ENCODE data around the gene ASXL2.
A peak's percentile ranks its signal among the peaks of the same experiment; 100 is the strongest.

Gene ASXL2

DNA sequence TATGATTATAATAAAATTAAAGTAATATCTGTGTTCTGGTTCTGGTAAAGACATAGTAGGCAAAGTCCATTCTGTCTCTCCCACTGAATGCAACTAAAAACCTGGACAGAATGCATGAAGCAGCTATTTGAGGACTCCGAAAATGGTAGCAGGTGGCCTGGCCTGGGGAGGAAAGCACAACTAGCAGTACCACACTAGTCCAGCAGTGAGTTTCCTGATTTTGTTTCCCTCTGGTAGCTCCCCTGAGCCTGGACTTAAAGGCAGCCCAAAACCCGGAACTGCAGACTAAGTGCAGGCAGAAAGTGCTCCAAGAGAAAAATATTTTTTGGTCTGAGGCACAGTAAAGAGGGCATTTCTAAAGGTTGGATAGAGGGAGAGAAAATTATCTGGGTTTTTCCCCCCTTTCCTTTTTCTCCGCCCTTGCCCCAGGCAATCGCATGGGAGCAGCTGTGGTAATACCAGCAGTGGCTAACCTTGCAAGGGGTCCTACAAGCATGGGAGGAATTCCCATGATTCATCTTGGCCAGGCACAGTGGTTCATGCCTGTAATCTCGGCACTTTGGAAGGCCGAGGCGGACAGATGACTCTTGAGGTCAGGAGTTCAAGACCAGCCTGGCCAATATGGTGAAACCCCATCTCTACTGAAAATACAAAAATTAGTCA, 32.3 kb downstream of the ASXL2 start:
- H3K9ac ChIP-seq (ENCODE audit: low read depth, low read length, poor library complexity, severe bottlenecking): no peak overlapping the region
- peaks cover 42% of the 10 kb centered on the region; the same call in 1 of the 2 replicates for H3K79me2 ChIP-seq (ENCODE audit: insufficient read depth, low read length)
- TF ChIP-seq, protein P1, sequence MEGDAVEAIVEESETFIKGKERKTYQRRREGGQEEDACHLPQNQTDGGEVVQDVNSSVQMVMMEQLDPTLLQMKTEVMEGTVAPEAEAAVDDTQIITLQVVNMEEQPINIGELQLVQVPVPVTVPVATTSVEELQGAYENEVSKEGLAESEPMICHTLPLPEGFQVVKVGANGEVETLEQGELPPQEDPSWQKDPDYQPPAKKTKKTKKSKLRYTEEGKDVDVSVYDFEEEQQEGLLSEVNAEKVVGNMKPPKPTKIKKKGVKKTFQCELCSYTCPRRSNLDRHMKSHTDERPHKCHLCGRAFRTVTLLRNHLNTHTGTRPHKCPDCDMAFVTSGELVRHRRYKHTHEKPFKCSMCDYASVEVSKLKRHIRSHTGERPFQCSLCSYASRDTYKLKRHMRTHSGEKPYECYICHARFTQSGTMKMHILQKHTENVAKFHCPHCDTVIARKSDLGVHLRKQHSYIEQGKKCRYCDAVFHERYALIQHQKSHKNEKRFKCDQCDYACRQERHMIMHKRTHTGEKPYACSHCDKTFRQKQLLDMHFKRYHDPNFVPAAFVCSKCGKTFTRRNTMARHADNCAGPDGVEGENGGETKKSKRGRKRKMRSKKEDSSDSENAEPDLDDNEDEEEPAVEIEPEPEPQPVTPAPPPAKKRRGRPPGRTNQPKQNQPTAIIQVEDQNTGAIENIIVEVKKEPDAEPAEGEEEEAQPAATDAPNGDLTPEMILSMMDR (conservative IDR thresholded peaks at IDR 0.05; ENCODE audit: low read length): no peak
- no peak for TF ChIP-seq EZH2phosphoT487 (IDR thresholded peaks at IDR 0.05; ENCODE audit: borderline replicate concordance)
- peaks cover 5% of the 10 kb centered on the region for H3K4me1 ChIP-seq (ENCODE audit: insufficient read depth, low read length, poor library complexity, severe bottlenecking)
- H3K27me3 ChIP-seq (ENCODE audit: insufficient read depth, low read length, poor library complexity, severe bottlenecking): no peaks in the 10 kb centered on the region
- H3K4me3 ChIP-seq (ENCODE audit: low read length, poor library complexity, severe bottlenecking): no peak overlapping the region
- H3K9me3 ChIP-seq (ENCODE audit: insufficient read depth, low read depth, low read length): no peaks in the 10 kb centered on the region
- H3K9me2 ChIP-seq (replicated peaks; ENCODE audit: low read depth, low read length): no peaks in the 10 kb centered on the region
- H3K36me3 ChIP-seq (ENCODE audit: insufficient read depth, low read length): peaks cover 22% of the 10 kb centered on the region; the same call in 1 of the 2 replicates
- H4K20me1 ChIP-seq (ENCODE audit: insufficient read depth, low read length, poor library complexity, severe bottlenecking): no peaks in the 10 kb centered on the region
- H3F3A ChIP-seq (ENCODE audit: low read depth): no peaks in the 10 kb centered on the region
- H2AFZ ChIP-seq (ENCODE audit: low read length): no peak overlapping the region
- no peak overlapping the region for H3K4me2 ChIP-seq (ENCODE audit: low read depth, low read length, poor library complexity, severe bottlenecking)

DNA sequence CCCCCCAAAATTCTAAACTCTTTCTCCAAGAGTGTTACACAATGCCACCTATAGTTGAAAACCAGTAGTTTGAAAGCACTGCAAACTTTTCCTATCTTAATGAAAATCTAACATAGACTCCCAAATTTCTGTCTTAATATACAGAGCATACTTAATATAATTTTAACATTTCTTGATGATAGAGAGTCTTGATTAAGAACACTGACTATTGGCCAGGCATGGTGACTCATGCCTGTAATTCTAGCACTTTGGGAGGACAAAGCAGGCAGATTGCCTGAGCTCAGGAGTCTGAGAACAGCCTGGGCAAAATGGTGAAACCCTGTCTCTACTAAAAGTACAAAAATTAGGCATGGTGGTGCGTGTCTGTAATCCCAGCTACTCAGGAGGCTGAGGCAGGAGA, 34.2 kb downstream of the ASXL2 start:
- Histone ChIP-seq H2AFZ (ENCODE audit: low read length) (no peak overlapping the region), H3K36me3 (ENCODE audit: insufficient read depth, low read length) (peaks cover 31% of the 10 kb centered on the region; the same call in 1 of the 2 replicates), H3K79me2 (ENCODE audit: insufficient read depth, low read length) (peaks cover 38% of the 10 kb centered on the region; the same call in 1 of the 2 replicates)

DNA sequence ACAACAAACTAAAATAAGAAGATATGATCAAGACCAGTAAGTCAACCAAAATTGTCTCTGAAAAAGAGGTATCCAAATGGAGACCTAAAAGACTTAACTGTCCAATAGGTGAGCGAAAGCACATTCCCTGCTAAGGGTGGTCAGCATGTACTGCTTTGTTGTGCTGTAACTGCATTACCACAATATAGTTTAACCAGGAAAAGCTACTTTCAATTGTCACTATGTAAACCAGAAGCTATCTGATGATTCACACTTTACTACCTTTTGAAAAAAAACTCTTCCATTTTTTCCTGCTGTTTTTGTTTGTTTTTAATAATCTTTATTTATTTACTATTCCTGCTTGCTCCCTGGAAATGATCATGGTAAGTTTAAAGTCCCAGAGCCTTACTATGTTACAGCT, 36.1 kb downstream of the ASXL2 start:
- Histone ChIP-seq H3K4me2 (ENCODE audit: low read depth, low read length, poor library complexity, severe bottlenecking) (no peak overlapping the region), H3K9me3 (ENCODE audit: insufficient read depth, low read depth, low read length) (no peaks in the 10 kb centered on the region), H3K4me3 (ENCODE audit: low read length, poor library complexity, severe bottlenecking) (no peak overlapping the region), H3K36me3 (ENCODE audit: insufficient read depth, low read length) (peaks cover 34% of the 10 kb centered on the region; the same call in 1 of the 2 replicates), H3K79me2 (ENCODE audit: insufficient read depth, low read length) (peaks cover 31% of the 10 kb centered on the region; the same call in 1 of the 2 replicates), H2AFZ (ENCODE audit: low read length) (no peak overlapping the region), H3K9me2 (replicated peaks; ENCODE audit: low read depth, low read length) (no peaks in the 10 kb centered on the region), H4K20me1 (ENCODE audit: insufficient read depth, low read length, poor library complexity, severe bottlenecking) (no peaks in the 10 kb centered on the region), H3F3A (ENCODE audit: low read depth) (no peaks in the 10 kb centered on the region), H3K27me3 (ENCODE audit: insufficient read depth, low read length, poor library complexity, severe bottlenecking) (no peaks in the 10 kb centered on the region), H3K9ac (ENCODE audit: low read depth, low read length, poor library complexity, severe bottlenecking) (no peak overlapping the region), H3K4me1 (ENCODE audit: insufficient read depth, low read length, poor library complexity, severe bottlenecking) (peaks cover 10% of the 10 kb centered on the region)
- TF ChIP-seq, protein P1 (conservative IDR thresholded peaks at IDR 0.05; ENCODE audit: low read length): no peak
- TF ChIP-seq EZH2phosphoT487 (IDR thresholded peaks at IDR 0.05; ENCODE audit: borderline replicate concordance): no peak

More for the DNA sequence above, 34.2 kb downstream of the ASXL2 start:
- H3K4me3 ChIP-seq (ENCODE audit: low read length, poor library complexity, severe bottlenecking): no peak overlapping the region
- no peak overlapping the region for H3K4me2 ChIP-seq (ENCODE audit: low read depth, low read length, poor library complexity, severe bottlenecking)
- no peaks in the 10 kb centered on the region for H3K9me2 ChIP-seq (replicated peaks; ENCODE audit: low read depth, low read length)
- no peaks in the 10 kb centered on the region for H3K27me3 ChIP-seq (ENCODE audit: insufficient read depth, low read length, poor library complexity, severe bottlenecking)
- no peak overlapping the region for H3K9ac ChIP-seq (ENCODE audit: low read depth, low read length, poor library complexity, severe bottlenecking)
- peaks cover 4% of the 10 kb centered on the region for H3K4me1 ChIP-seq (ENCODE audit: insufficient read depth, low read length, poor library complexity, severe bottlenecking)
- no peaks in the 10 kb centered on the region for H4K20me1 ChIP-seq (ENCODE audit: insufficient read depth, low read length, poor library complexity, severe bottlenecking)
- no peaks in the 10 kb centered on the region for H3K9me3 ChIP-seq (ENCODE audit: insufficient read depth, low read depth, low read length)
- TF ChIP-seq EZH2phosphoT487 (IDR thresholded peaks at IDR 0.05; ENCODE audit: borderline replicate concordance): no peak
- TF ChIP-seq, protein P1 (conservative IDR thresholded peaks at IDR 0.05; ENCODE audit: low read length): peak; percentile 30; the same call in 1 of the 2 replicates
- no peaks in the 10 kb centered on the region for H3F3A ChIP-seq (ENCODE audit: low read depth)
